GM18505 (cell line): ENCODE results near the gene MRPL14.
"Not testable (repeated sequence)": the region's sequence is repeated elsewhere in the genome, so short reads cannot be mapped to it uniquely, and the experiment has no call there.

Source experiments
- ATAC-seq: cut with Tn5 transposase; IDR thresholded peaks from one replicate; pipeline ENCODE4 v1.9.1; 2021; ENCODE audit not compliant: unreplicated experiment
- POLR2A ChIP-seq: IDR thresholded peaks from 4 replicates; pipeline ENCODE4 v1.6.1; 2011; ENCODE audit warnings: borderline replicate concordance; ENCODE audit not compliant: insufficient read depth, insufficient read length; ENCODE audit errors: extremely low read depth

Gene MRPL14

DNA sequence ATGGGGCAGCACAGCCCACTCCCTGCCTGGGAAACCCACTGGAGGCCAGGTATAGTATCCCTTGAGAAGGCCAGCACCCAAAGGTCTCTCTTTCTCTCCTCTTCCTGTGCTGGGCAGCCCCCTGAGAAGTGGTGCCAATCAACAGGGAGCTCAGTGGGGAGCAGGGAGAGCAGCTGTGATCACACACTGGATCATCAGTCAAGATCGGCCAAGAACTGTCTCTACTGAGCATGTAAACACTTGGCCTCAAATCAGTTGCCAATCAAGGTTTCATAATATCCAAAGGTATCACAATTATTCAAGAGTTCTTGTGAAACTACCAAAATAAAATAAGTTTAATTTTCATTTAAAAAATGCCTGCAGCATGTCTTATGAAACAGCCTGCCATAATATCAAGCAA lies 18.8 kb downstream of the MRPL14 start:
- TF ChIP-seq POLR2A = no peak
- ATAC-seq = no peak

DNA sequence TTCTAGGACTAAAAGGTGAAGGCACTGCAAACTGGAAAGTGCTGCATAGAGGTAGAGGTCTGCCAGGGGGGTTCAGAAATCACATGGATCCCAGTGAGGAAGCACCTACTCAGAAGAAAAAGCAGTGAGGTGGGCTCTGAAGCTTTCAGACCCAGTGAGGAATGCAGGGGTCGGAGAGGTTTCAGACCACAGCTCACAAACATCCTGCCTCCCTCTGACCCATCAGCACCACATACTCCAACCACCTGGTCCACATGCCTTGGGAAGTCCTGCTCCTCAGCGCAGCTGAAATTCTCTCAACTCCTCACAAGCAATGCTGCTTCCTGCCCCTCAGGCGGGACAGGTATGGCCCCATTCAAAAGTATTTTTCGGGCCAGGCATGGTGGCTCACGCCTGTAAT lies 20.2 kb downstream of the MRPL14 start:
- no peak for ATAC-seq
- TF ChIP-seq POLR2A = no peak

DNA sequence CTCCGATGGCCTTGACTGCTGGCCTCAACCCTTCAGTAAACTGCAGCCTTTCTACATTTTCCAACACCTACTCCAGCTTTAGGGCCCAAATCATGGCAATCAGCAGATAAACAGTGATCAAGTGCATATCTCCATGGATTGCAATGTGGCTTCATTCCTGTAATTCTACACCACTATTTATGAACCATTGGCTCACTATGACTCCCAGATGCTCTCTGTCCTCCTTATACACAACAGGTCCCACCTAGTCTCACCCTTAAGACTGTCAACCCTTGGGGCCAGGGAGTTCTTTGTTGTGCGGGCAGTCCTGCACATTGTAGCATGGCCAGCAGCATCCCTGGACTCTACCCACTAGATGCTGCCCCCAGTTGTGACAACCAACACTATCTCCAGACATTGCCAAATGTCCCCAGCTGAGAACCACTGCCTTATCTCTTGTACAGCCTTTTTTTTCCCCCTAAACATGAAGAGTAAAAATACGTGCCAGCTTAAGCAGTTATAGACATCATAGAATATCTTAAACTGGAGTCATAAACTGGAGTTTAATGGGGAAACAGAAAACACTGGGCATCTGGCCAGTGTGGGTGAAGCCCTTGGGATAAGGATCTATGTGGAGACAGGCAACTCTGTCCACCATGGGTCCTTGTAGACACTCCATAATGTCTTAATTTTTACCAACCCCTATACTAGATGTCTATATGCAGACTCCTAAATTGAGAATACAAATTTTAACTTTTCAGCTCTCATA lies 21.1 kb downstream of the MRPL14 start:
- no peak for ATAC-seq
- TF ChIP-seq POLR2A = no peak

DNA sequence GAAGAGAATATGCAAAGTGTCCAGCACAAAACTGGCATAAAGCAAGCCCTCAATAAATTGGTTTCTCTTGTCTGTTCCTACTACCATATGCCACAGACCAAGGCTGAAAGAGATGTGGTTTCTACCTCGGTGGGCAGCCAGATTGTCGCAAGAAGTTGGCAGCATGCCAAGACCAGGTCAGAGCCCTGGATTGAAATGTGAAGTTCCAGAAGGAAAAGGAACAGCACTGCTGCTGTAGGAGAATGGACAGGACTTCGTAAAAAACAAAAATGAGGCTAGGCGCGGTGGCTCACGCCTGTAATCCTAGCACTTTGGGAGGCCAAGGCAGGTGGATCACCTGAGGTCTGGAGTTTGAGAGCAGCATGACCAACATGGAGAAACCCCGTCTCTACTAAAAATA lies 22.1 kb downstream of the MRPL14 start:
- no peak for TF ChIP-seq POLR2A

DNA sequence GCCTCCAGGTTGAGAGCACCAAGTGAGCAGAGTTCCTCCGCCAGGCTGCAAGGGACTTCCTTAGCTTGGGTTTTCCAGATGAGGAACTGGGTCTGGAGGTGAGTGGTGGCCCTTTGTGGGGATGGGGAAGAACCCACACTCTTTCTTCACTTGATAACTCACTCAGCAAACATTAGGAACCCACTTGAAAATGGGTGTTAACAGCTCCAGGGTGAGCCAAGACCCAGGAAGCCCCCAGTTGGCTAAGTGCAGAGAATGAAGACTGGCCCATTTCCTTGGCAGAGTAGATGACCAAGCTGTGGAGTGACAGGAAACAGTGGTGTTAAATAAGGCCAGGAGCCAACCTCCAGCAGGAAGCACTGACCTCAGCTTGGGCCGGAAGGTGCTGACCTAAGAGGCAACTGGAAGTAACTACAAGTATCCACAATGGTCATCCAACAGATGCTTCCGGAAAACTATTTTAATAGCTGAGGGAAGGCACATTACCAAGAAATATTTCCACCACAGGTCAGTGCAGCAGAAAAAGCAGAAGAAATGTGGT lies 22.7 kb downstream of the MRPL14 start:
- ATAC-seq = no peak
- no peak for TF ChIP-seq POLR2A

More for the DNA sequence above, 22.1 kb downstream of the MRPL14 start:
- ATAC-seq = no peak

DNA sequence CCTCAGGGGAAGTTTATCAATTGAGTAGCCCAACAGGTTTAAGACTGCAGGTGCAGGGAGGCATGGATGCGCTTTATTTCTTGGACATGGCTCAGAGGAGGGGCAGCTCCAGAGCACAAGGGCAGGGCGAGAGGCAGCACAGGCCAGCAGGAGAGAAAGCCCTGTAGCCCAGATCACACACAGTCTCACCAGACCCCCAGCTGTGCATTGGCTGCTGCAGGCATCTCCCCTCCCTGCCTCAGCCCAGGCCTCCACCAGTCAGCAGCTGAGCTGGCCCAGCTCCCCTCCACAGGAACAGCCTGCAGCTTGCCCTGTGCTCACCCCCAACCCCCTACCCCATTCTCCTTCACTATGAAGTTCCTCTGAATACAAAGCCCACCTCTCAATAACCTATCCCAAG lies 24.7 kb downstream of the MRPL14 start:
- TF ChIP-seq POLR2A = no peak
- no peak for ATAC-seq

DNA sequence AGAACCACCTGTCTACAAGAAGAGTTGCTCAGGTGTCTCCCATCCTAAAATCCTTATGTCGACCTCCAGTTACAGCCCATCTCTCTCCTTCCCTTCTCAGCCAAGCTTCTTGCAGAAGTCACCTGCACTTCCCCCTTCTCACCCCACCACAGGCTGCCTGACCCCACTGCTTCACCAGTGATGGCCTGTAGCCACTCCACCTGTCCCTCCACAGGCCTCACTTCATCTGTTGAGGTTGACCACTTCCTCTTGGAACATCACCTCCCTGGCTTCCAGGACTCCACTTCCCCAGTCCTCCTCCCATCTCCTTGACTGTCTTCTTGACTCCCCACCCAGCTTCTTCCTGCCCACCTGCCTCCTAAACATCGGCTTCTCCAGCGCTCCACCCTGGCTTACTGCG lies 25.4 kb downstream of the MRPL14 start:
- no peak for ATAC-seq
- TF ChIP-seq POLR2A = no peak

DNA sequence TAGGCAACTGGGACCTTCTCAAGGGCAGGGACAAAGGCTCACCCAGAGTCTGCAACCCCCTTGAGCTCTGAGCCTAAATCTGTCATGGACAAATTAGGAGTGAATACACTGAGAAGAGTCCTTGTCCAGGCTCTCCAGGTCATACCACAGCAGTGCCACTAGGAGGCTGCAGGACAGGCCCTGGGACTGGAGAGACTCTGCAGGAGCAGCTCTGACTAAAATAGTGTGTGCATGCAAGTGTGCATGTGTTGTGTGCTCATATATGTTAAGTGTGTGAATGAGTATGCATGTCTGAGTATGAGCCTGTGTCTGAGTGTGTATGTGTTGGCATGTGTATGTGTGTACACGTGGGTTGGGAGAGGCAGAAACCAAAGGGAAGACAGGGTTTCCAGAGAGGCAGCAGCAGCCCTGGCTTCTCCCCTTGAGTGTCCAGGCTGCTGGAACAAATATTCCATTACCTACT lies 27.1 kb downstream of the MRPL14 start:
- TF ChIP-seq POLR2A = no peak
- ATAC-seq = no peak

DNA sequence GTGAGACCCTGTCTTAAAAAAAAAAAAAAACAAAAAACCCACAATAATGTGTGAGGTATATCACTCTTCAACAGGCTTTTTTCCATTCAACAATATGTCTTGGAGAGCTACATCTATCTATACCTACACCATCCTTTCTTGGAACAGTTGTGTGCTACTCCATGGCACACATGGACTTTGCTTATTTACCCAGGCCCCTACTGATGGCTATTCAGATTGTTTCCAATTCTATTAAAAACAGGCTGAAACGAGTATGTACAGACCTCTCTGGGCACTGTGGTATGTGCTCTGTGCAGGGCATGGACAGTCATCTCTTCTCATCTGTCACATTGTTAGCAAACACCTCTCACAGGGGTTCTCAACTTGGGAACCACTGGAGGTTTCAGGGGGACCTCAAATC lies 28.1 kb downstream of the MRPL14 start:
- no peak for TF ChIP-seq POLR2A
- no peak for ATAC-seq

DNA sequence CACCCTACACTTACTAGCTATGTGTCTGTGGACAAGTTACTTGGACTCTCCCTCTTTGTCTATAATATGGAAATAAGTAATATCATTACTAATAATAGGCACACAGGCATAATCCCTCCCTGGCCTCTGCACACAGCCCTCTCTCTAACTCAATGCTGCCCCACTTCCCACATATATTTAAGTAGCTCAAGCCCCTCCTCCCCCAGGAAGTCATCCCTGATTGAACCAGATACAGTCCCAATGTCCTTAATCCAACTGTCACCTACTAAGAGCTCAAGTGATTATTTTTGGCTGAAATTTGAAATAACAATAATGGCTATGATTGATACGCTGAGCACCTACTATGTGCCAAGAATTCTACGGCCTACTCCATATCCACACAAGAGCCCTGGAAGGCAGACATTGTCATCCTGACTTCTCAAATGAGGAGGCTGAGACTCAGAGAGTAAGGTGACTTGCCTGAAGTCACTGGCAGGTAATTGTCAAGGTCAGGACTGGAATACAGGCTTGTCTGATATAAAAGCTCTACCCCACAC lies 29.4 kb downstream of the MRPL14 start:
- TF ChIP-seq POLR2A = no peak
- ATAC-seq = no peak

DNA sequence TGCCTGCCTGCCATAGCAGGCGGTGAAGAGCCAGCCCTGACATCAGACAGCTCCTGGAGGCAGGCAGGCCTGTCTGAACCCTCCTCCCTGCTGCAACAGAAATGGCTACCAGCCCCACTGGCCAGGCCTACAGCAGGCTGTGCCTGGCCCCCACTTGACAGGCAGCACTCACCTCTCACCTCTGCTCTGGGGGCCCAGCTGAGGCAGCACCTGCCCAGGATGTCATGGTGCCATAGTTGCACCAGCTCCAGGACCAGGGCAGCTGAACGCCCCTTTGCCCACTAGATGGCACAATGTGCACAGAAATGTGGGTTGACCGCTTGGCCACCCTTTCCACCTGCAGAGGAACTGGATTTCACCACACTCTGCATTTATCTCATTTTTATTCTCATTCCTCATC lies 30.6 kb downstream of the MRPL14 start:
- peak; percentile 64 for ATAC-seq
- no peak for TF ChIP-seq POLR2A

DNA sequence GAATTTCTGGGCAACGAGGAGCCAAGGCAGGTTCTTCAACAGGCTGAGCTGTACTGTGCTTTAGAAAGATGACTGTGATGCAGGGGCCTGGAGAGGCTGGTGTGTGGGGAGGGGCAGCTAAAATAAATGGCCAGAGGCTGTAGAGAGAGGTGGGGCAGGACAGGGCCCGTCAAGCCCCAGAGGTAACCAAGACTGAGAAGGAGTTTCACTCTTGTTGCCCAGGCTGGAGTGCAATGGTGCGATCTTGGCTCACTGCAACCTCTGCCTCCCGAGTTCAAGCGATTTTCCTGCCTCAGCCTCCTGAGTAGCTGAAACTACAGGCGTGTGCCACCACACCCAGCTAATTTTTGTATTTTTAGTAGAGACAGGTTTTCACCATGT lies 32.0 kb downstream of the MRPL14 start:
- ATAC-seq = not testable (repeated sequence)

DNA sequence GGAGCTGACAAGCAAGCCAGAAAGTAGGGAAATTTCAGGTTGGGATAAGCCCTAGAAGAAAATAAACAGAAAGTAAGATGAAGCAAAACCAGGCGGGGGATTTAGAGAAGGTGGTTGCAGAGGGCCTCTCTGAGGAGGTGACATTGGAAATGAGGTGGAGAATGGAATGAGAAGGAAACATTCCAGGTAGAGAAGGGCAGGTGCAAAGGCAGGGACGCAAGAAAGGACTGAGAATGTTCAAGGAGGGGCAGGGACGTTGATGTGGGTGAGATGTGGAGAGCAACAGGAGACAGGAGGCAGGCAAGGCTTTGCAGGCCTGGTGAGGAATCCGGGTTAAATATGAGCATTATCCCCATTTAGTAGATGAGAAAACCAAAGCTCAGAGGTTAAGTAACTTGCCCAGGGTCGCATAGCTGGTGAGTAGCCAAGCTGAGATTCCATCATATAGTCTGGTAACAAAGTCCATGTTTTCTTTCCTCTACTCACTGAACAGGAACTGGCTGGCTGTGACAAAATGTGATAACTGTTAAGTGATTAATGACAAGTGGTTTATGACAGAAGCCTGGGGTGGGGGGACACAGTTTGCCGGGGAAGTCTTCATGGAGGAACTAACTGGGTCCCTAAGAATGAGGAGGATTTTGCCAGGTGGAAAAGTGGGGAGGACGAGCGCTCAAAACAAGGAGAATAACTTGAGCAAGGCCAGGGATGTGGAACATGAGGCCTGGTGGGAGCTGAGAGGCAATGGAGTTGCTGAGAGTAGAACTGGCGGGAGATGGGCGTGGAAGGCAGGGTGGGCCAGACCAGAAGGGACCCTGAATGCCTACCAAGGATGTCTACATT lies 32.6 kb downstream of the MRPL14 start:
- no peak for TF ChIP-seq POLR2A
- ATAC-seq = no peak

DNA sequence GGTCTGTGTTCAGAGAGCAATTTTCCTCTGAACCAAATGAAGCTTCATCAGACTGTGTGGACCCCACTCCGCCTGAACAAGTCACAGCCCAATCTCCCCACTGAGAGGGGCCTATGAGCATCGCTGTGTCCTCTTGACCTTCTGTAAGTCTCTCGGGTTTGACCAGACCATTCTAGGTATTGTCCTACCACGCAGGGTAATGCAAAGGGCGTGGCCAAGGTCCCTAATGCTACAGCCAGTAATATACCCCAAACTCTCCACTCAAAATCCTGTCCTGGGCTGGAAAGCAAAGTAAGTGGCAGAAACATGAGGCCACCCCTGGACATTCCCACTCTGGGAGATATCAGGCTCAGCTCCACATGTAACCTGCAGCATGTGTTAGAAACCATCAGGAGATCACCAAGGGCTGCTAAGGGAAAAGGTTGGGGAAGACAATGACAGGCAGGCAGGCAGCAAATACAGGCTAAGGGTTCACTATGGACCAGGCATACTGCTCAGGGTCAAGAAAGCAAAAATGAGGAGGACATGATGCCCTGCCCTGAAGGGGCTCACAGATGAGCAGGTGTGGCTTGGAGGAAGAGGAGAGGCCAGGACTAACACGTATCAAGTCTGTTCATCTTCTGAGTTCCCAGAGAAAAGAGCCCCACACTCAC lies 33.4 kb downstream of the MRPL14 start:
- TF ChIP-seq POLR2A = no peak
- ATAC-seq = no peak

DNA sequence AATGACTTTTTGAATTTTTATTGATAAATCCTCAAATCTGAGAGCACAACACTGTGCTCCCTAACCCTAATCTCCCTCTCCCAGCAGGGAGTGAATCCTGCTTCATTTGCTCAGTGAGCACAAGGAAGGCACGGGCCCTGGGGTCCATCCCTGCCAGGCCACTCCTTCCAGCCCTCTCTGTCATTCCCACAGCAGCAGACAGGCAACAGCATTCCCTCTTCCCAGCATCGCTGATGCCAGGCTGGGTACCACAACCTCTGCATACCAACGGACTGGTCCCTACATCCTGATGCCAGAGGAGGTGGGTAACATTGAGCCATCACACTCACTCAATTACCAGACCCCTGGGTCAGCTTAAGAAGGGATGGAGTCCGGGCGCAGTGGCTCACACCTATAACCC lies 34.2 kb downstream of the MRPL14 start:
- no peak for TF ChIP-seq POLR2A
- ATAC-seq = no peak
